ENCODE data around the gene ACMSD. TPM values are rescaled to one million over a fixed set of nuclear protein-coding genes. Genes with fewer than 3 reads are reported as not detected.

ACMSD gene
- total and polyA plus RNA-seq, 9 of the 15 experiments (the other 6 are each of a cell fraction or from before 2014, with no cell fraction given): not detected

DNA sequence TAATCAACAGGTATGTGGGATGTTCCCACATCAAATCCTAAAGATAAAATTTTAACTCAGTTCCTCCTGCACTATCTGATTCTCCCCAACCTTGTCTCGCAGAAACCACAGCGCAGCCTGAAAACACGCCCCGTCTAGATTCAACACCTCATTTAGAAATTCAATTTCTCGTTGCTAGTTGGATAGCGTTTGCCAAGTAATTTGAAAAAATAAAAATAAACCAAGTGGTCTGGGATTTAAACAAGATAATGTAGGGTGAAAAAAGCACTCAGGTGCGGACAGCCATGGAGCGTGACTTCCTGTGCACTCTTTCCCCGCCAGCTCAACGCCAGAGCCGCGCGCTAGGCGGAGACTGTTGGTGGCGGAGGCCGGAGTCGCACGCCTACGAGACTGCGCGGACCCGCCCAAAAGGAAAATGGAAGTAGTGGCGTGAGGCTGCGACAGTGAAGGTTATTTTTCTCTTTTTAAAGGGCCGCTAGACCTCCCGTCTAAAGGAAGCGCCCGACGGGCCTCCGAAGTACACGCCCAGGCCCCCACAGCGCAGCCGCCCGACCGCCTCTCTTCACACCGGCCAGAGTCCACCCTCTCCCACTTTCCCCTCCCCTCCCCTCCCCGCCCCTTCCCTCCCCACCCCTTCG is 79.6 kb downstream of the ACMSD start (continued):
- TF ChIP-seq HIVEP1 (CRISPR knock-in tag; IDR thresholded peaks at IDR 0.05) (no peak), ZBED1 (IDR thresholded peaks at IDR 0.05) (no peak; the same call in 1 of the 2 replicates), ARHGAP35 (IDR thresholded peaks at IDR 0.05; ENCODE audit: partially characterized antibody) (no peak), RBM22 (IDR thresholded peaks at IDR 0.05; ENCODE audit: low read depth, low read length, poor library complexity, severe bottlenecking) (no peak), ZNF212 (CRISPR knock-in tag; IDR thresholded peaks at IDR 0.05) (no peak), PURB (CRISPR knock-in tag; IDR thresholded peaks at IDR 0.05; ENCODE audit: low read depth) (no peak), TCF3 (CRISPR knock-in tag; IDR thresholded peaks at IDR 0.05) (peak; percentile 33), LCOR (CRISPR knock-in tag; IDR thresholded peaks at IDR 0.05) (0 out of 2 replicates have a peak, but pooled peaks have one; percentile 72), RUNX1 (IDR thresholded peaks at IDR 0.05; ENCODE audit: low read depth) (0 out of 2 replicates have a peak, but pooled peaks have one; percentile 7), PTTG1 (tag; IDR thresholded peaks at IDR 0.05; ENCODE audit: low read depth) (no peak), TBL1XR1 (IDR thresholded peaks at IDR 0.05; ENCODE audit: low read length in 2 of 2) (peak in 1 of 2 experiments; percentile 26; a peak in 1 of 4 replicates), STAG1 (CRISPR knock-in tag; IDR thresholded peaks at IDR 0.05; ENCODE audit: borderline replicate concordance) (no peak)
- TF ChIP-seq, protein P1, sequence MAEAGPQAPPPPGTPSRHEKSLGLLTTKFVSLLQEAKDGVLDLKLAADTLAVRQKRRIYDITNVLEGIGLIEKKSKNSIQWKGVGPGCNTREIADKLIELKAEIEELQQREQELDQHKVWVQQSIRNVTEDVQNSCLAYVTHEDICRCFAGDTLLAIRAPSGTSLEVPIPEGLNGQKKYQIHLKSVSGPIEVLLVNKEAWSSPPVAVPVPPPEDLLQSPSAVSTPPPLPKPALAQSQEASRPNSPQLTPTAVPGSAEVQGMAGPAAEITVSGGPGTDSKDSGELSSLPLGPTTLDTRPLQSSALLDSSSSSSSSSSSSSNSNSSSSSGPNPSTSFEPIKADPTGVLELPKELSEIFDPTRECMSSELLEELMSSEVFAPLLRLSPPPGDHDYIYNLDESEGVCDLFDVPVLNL (CRISPR knock-in tag; IDR thresholded peaks at IDR 0.05; ENCODE audit: low read depth): no peak
- TF ChIP-seq, protein P2, sequence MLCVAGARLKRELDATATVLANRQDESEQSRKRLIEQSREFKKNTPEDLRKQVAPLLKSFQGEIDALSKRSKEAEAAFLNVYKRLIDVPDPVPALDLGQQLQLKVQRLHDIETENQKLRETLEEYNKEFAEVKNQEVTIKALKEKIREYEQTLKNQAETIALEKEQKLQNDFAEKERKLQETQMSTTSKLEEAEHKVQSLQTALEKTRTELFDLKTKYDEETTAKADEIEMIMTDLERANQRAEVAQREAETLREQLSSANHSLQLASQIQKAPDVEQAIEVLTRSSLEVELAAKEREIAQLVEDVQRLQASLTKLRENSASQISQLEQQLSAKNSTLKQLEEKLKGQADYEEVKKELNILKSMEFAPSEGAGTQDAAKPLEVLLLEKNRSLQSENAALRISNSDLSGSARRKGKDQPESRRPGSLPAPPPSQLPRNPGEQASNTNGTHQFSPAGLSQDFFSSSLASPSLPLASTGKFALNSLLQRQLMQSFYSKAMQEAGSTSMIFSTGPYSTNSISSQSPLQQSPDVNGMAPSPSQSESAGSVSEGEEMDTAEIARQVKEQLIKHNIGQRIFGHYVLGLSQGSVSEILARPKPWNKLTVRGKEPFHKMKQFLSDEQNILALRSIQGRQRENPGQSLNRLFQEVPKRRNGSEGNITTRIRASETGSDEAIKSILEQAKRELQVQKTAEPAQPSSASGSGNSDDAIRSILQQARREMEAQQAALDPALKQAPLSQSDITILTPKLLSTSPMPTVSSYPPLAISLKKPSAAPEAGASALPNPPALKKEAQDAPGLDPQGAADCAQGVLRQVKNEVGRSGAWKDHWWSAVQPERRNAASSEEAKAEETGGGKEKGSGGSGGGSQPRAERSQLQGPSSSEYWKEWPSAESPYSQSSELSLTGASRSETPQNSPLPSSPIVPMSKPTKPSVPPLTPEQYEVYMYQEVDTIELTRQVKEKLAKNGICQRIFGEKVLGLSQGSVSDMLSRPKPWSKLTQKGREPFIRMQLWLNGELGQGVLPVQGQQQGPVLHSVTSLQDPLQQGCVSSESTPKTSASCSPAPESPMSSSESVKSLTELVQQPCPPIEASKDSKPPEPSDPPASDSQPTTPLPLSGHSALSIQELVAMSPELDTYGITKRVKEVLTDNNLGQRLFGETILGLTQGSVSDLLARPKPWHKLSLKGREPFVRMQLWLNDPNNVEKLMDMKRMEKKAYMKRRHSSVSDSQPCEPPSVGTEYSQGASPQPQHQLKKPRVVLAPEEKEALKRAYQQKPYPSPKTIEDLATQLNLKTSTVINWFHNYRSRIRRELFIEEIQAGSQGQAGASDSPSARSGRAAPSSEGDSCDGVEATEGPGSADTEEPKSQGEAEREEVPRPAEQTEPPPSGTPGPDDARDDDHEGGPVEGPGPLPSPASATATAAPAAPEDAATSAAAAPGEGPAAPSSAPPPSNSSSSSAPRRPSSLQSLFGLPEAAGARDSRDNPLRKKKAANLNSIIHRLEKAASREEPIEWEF (CRISPR knock-in tag; IDR thresholded peaks at IDR 0.05): no peak
- TF ChIP-seq, protein P3, sequence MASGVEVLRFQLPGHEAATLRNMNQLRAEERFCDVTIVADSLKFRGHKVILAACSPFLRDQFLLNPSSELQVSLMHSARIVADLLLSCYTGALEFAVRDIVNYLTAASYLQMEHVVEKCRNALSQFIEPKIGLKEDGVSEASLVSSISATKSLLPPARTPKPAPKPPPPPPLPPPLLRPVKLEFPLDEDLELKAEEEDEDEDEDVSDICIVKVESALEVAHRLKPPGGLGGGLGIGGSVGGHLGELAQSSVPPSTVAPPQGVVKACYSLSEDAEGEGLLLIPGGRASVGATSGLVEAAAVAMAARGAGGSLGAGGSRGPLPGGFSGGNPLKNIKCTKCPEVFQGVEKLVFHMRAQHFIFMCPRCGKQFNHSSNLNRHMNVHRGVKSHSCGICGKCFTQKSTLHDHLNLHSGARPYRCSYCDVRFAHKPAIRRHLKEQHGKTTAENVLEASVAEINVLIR (CRISPR knock-in tag; IDR thresholded peaks at IDR 0.05): no peak
- TF ChIP-seq, protein P4, sequence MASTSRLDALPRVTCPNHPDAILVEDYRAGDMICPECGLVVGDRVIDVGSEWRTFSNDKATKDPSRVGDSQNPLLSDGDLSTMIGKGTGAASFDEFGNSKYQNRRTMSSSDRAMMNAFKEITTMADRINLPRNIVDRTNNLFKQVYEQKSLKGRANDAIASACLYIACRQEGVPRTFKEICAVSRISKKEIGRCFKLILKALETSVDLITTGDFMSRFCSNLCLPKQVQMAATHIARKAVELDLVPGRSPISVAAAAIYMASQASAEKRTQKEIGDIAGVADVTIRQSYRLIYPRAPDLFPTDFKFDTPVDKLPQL (IDR thresholded peaks at IDR 0.05; ENCODE audit: extremely low read depth, insufficient read length): no peak
- TF ChIP-seq, protein P5, sequence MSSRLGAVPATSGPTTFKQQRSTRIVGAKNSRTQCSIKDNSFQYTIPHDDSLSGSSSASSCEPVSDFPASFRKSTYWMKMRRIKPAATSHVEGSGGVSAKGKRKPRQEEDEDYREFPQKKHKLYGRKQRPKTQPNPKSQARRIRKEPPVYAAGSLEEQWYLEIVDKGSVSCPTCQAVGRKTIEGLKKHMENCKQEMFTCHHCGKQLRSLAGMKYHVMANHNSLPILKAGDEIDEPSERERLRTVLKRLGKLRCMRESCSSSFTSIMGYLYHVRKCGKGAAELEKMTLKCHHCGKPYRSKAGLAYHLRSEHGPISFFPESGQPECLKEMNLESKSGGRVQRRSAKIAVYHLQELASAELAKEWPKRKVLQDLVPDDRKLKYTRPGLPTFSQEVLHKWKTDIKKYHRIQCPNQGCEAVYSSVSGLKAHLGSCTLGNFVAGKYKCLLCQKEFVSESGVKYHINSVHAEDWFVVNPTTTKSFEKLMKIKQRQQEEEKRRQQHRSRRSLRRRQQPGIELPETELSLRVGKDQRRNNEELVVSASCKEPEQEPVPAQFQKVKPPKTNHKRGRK (tag; IDR thresholded peaks at IDR 0.05): no peak
